ENCODE data around the gene SULT4A1. TPM values are rescaled to one million over a fixed set of nuclear protein-coding genes. Genes with fewer than 3 reads are reported as not detected.

Gene SULT4A1
- total RNA-seq, 2 donors from 2014 or later = 0.12 TPM; not detected in 1

- peak in 1 of 2 donors; percentile 56 for TF ChIP-seq CTCF (IDR thresholded peaks at IDR 0.05)
- no peak for DNase-seq (ENCODE audit: low spot score)
- Histone ChIP-seq H3K4me1 (no peaks in the 10 kb centered on the region), H3K36me3 (no peaks in the 10 kb centered on the region), H3K4me3 (no peak overlapping the region), H3K27ac (no peak overlapping the region), H3K27me3 (no peaks in the 10 kb centered on the region), H3K9me3 (no peaks in the 10 kb centered on the region)
Observed at GRCh38 chr22:43848366-43849171, 13.7 kb downstream of the SULT4A1 start.

GRCh38 chr22:43847376-43848289 is 14.7 kb downstream of the SULT4A1 start:
- DNase-seq (ENCODE audit: low spot score) = no peak
- H3K4me1 ChIP-seq = no peaks in the 10 kb centered on the region
- H3K4me3 ChIP-seq = no peak overlapping the region
- H3K36me3 ChIP-seq = no peaks in the 10 kb centered on the region
- no peaks in the 10 kb centered on the region for H3K27me3 ChIP-seq
- TF ChIP-seq CTCF (IDR thresholded peaks at IDR 0.05) = no peak
- no peak overlapping the region for H3K27ac ChIP-seq
- H3K9me3 ChIP-seq = no peaks in the 10 kb centered on the region

GRCh38 chr22:43846966-43847365 is 15.3 kb downstream of the SULT4A1 start:
- H3K27ac ChIP-seq = no peak overlapping the region
- no peaks in the 10 kb centered on the region for H3K27me3 ChIP-seq
- H3K4me3 ChIP-seq = no peak overlapping the region
- H3K9me3 ChIP-seq = no peaks in the 10 kb centered on the region
- no peak for DNase-seq (ENCODE audit: low spot score)
- H3K4me1 ChIP-seq = no peaks in the 10 kb centered on the region
- H3K36me3 ChIP-seq = no peaks in the 10 kb centered on the region
- TF ChIP-seq CTCF (IDR thresholded peaks at IDR 0.05) = no peak

GRCh38 chr22:43845981-43846380 is 16.3 kb downstream of the SULT4A1 start:
- Histone ChIP-seq H3K4me3 (no peak overlapping the region), H3K27me3 (no peaks in the 10 kb centered on the region), H3K27ac (no peak overlapping the region), H3K4me1 (no peaks in the 10 kb centered on the region), H3K36me3 (no peaks in the 10 kb centered on the region), H3K9me3 (no peaks in the 10 kb centered on the region)
- no peak for DNase-seq (ENCODE audit: low spot score)
- no peak for TF ChIP-seq CTCF (IDR thresholded peaks at IDR 0.05)

- Histone ChIP-seq H3K4me1 (no peaks in the 10 kb centered on the region), H3K9me3 (no peaks in the 10 kb centered on the region), H3K36me3 (no peaks in the 10 kb centered on the region), H3K4me3 (no peak overlapping the region), H3K27ac (no peak overlapping the region), H3K27me3 (no peaks in the 10 kb centered on the region)
- TF ChIP-seq CTCF (IDR thresholded peaks at IDR 0.05) = no peak
- DNase-seq (ENCODE audit: low spot score) = no peak
Observed at GRCh38 chr22:43844560-43845545, 17.5 kb downstream of the SULT4A1 start.
